HCT116 (cell line): ENCODE measurements around the gene IL1RAPL2. TPM values are rescaled to one million over a fixed set of nuclear protein-coding genes. Genes with fewer than 3 reads are reported as not detected.

Source experiments
- ATAC-seq: fragments of 200-7000 bp; cut with Tn5 transposase; 2 replicates; pipeline ENCODE4 v1.9.1; 2020; ENCODE audit warnings: mild to moderate bottlenecking, moderate library complexity
- BruUV-seq: library from RNA; stranded (reverse); fragments of 400-500 nt; replicated peaks from 2 replicates; lab custom pipeline; 2021; lab: Mats Ljungman, UMichigan
- CTCF ChIA-PET: fragments of 300-600 bp; sonication (Branson Sonifier 250); formaldehyde crosslinking; loops from one replicate; lab custom pipeline; 2021; ENCODE audit warnings: antibody characterized with exemption; lab: Charles Lee
- POLR2A ChIA-PET: fragments of 300-600, 350-600 bp; sonication (Branson Sonifier 250); formaldehyde crosslinking; loops from one replicate; lab custom pipeline; 2021; ENCODE audit warnings: antibody characterized with exemption; lab: Charles Lee
- RAD21 ChIA-PET, 2 experiments: fragments of 300-600 bp; sonication (Branson Sonifier 250); formaldehyde crosslinking; loops; one replicate each; lab custom pipeline; 2023; ENCODE audit warnings: low total read pairs in 2 of 2; ENCODE audit not compliant: uncharacterized antibody in 2 of 2, unreplicated experiment in 2 of 2, low non-redundant PET in 1 of 2; lab: Charles Lee
- DNase-seq: peaks from one replicate; pipeline ENCODE4 v3.0.0-alpha.2; 2010; ENCODE audit warnings: low read depth, low spot score
- H2AFZ ChIP-seq: fragments of 200-600 bp; shearing (Covaris generic), sonication (generic); 2 replicates; pipeline ENCODE4 v1.6.1; 2017; ENCODE audit warnings: low read depth, mixed run types, mixed read lengths, antibody characterized with exemption, low read length; ENCODE audit not compliant: poor library complexity, severe bottlenecking
- H3K27ac ChIP-seq: 2 replicates; pipeline ENCODE4 v1.5.1; 2012; ENCODE audit warnings: low read depth, low read length
- H3K27me3 ChIP-seq: fragments of 200-600 bp; sonication (generic); 2 replicates; pipeline ENCODE4 v1.6.1; 2016; ENCODE audit warnings: mixed run types, low read length, mixed read lengths; ENCODE audit not compliant: insufficient read depth
- H3K36me3 ChIP-seq, 2 experiments: fragments of 200-500 bp in 1 of 2; fragments of 200-600 bp in 1 of 2; sonication (Bioruptor generic) in 1 of 2; sonication (generic) in 1 of 2; 2 replicates each; pipeline versions ENCODE4 v1.5.1 to v1.6.1; 2014 to 2016; ENCODE audit warnings: low read length in 2 of 2, inconsistent platforms in 1 of 2, mixed read lengths in 1 of 2, mixed run types in 1 of 2; ENCODE audit not compliant: insufficient read depth in 2 of 2, control insufficient read depth in 1 of 2
- H3K4me1 ChIP-seq, 2 experiments: fragments of 200-600 bp in 1 of 2; sonication (generic) in 1 of 2; 2 replicates each; pipeline versions ENCODE4 v1.5.1 to v1.6.1; 2012 to 2017; ENCODE audit warnings: low read length in 2 of 2, inconsistent platforms in 1 of 2, mild to moderate bottlenecking in 1 of 2, mixed read lengths in 1 of 2, mixed run types in 1 of 2, moderate library complexity in 1 of 2; ENCODE audit not compliant: insufficient read depth in 2 of 2, control insufficient read depth in 1 of 2
- H3K4me2 ChIP-seq: fragments of 200-600 bp; sonication (generic); 2 replicates; pipeline ENCODE4 v1.6.1; 2017; ENCODE audit warnings: mixed run types, low read length, mixed read lengths
- H3K4me3 ChIP-seq, 2 experiments: fragments of 200-600 bp in 1 of 2; sonication (generic) in 1 of 2; replicated peaks in 1 of 2; 2 replicates each; pipeline ENCODE4 v1.5.1; 2011 to 2016; ENCODE audit warnings: low read length in 2 of 2, control low read depth in 1 of 2, low read depth in 1 of 2, mild to moderate bottlenecking in 1 of 2, mixed read lengths in 1 of 2, mixed run types in 1 of 2
- H3K79me2 ChIP-seq: fragments of 200-600 bp; sonication (generic); 2 replicates; pipeline ENCODE4 v1.6.1; 2017; ENCODE audit warnings: mild to moderate bottlenecking, mixed run types, low read length, moderate library complexity, mixed read lengths; ENCODE audit not compliant: insufficient read depth
- H3K9ac ChIP-seq: fragments of 200-600 bp; sonication (generic); 2 replicates; pipeline ENCODE4 v1.6.1; 2016; ENCODE audit warnings: low read length, mixed read lengths
- H3K9me2 ChIP-seq: fragments of 200-600 bp; sonication (generic), shearing (Covaris generic); 2 replicates; pipeline ENCODE4 v1.6.1; 2017; ENCODE audit warnings: mixed run types, mild to moderate bottlenecking, moderate library complexity; ENCODE audit not compliant: insufficient read depth
- H3K9me3 ChIP-seq, 2 experiments: fragments of 200-500 bp in 1 of 2; fragments of 200-600 bp in 1 of 2; sonication (Bioruptor generic) in 1 of 2; sonication (generic) in 1 of 2; 2 replicates each; pipeline ENCODE4 v1.6.1; 2014 to 2017; ENCODE audit warnings: low read length in 2 of 2, mixed read lengths in 2 of 2, inconsistent platforms in 1 of 2, low read depth in 1 of 2, mild to moderate bottlenecking in 1 of 2, mixed run types in 1 of 2, moderate library complexity in 1 of 2; ENCODE audit not compliant: control insufficient read depth in 1 of 2, insufficient read depth in 1 of 2
- H4K20me1 ChIP-seq: fragments of 200-600 bp; sonication (generic), shearing (Covaris generic); 2 replicates; pipeline ENCODE4 v1.6.1; 2017; ENCODE audit warnings: mixed run types, mild to moderate bottlenecking, moderate library complexity; ENCODE audit not compliant: insufficient read depth
- ATF3 ChIP-seq: IDR thresholded peaks from 2 replicates; pipeline ENCODE4 v1.6.1; 2012
- CTCF ChIP-seq, 3 experiments: fragments of 200-600 bp in 1 of 3; sonication (generic) in 1 of 3; IDR thresholded peaks in 2 of 3; conservative IDR thresholded peaks in 1 of 3; 2 replicates each; pipeline ENCODE4 v1.5.1; 2012 to 2017; ENCODE audit warnings: low read depth in 2 of 3, low read length in 2 of 3, antibody characterized with exemption in 1 of 3, borderline replicate concordance in 1 of 3, control low read depth in 1 of 3, mild to moderate bottlenecking in 1 of 3, mixed read lengths in 1 of 3, mixed run types in 1 of 3, moderate library complexity in 1 of 3; ENCODE audit not compliant: insufficient read depth in 1 of 3
- EGR1 ChIP-seq: IDR thresholded peaks from 2 replicates; pipeline ENCODE4 v1.6.1; 2012; ENCODE audit warnings: low read depth
- ELF1 ChIP-seq: IDR thresholded peaks from 2 replicates; pipeline ENCODE4 v1.6.1; 2012; ENCODE audit warnings: low read depth, borderline replicate concordance
- EZH2phosphoT487 ChIP-seq: fragments of 200-600 bp; IDR thresholded peaks from 2 replicates; pipeline ENCODE4 v1.6.1; 2018; ENCODE audit warnings: antibody characterized with exemption, borderline replicate concordance
- JUND ChIP-seq: IDR thresholded peaks from 2 replicates; pipeline ENCODE4 v1.6.1; 2012
- MAX ChIP-seq: IDR thresholded peaks from 2 replicates; pipeline ENCODE4 v1.6.1; 2012
- POLR2AphosphoS5 ChIP-seq: IDR thresholded peaks from 2 replicates; pipeline ENCODE4 v1.6.1; 2011; ENCODE audit warnings: mild to moderate bottlenecking, low read depth, low read length, moderate library complexity
- SP1 ChIP-seq: IDR thresholded peaks from 2 replicates; pipeline ENCODE4 v1.6.1; 2012; ENCODE audit warnings: low read depth
- SRF ChIP-seq: IDR thresholded peaks from 2 replicates; pipeline ENCODE4 v1.6.1; 2012; ENCODE audit warnings: low read depth
- ZBTB33 ChIP-seq: IDR thresholded peaks from 2 replicates; pipeline ENCODE4 v1.6.1; 2011; ENCODE audit warnings: mild to moderate bottlenecking, low read length, moderate library complexity; ENCODE audit not compliant: insufficient replicate concordance; ENCODE audit errors: extremely low read depth
- ZFX ChIP-seq: fragments of 450-650 bp; IDR thresholded peaks from 2 replicates; pipeline ENCODE4 v1.6.1; 2017
- ZNF274 ChIP-seq: fragments of 200-500 bp; sonication (Bioruptor generic); IDR thresholded peaks from 2 replicates; pipeline ENCODE4 v1.6.1; 2014; ENCODE audit warnings: mild to moderate bottlenecking, low read depth, low read length, inconsistent platforms
- intact Hi-C: fragments of 100-400 bp; cut with micrococcal nuclease; formaldehyde crosslinking; loops from 2 replicates; pipeline ENCODE4 v1.10.0; 2022
- total RNA-seq: library from RNA; stranded (reverse); gene quantifications from one replicate; pipeline ENCODE4 v1.2.1, GENCODE V29; 2021; ENCODE audit not compliant: unreplicated experiment

IL1RAPL2 gene
- total RNA-seq, 1 experiment from 2014 or later, result not detected

- ATAC-seq, result no peak
- H3K4me3 ChIP-seq, result no peak overlapping the region
- no peaks in the 10 kb centered on the region for H3K79me2 ChIP-seq
- no peak overlapping the region for H3K4me2 ChIP-seq
- no peaks in the 10 kb centered on the region for H3K4me1 ChIP-seq
- H3K9ac ChIP-seq, result no peak overlapping the region
- no peaks in the 10 kb centered on the region for H3K36me3 ChIP-seq
- no peaks in the 10 kb centered on the region for H3K27me3 ChIP-seq
- intact Hi-C loops, result no loop called here
- H3K27ac ChIP-seq, result no peak overlapping the region
- no peak overlapping the region for H2AFZ ChIP-seq
- TF ChIP-seq SP1 (no peak), SRF (no peak), POLR2AphosphoS5 (no peak), EGR1 (no peak), ATF3 (no peak), EZH2phosphoT487 (no peak), MAX (no peak), CTCF (IDR thresholded peaks at IDR 0.05 in 2 of 3, conservative IDR thresholded peaks at IDR 0.05 in 1 of 3; ENCODE audit: borderline replicate concordance in 1 of 3, insufficient read depth in 1 of 3, low read depth in 2 of 3, low read length in 2 of 3) (no peak), ZFX (no peak), ZNF274 (no peak), ZBTB33 (no peak), JUND (no peak), ELF1 (no peak)
- TF ChIP-seq, all 23 proteins: peak for 0
- H3K9me2 ChIP-seq, result no peaks in the 10 kb centered on the region
- CTCF ChIA-PET, result no interaction called here
- H4K20me1 ChIP-seq, result no peaks in the 10 kb centered on the region
- RAD21 ChIA-PET, result no interaction called here
- POLR2A ChIA-PET, result no interaction called here
- no peak for DNase-seq
- H3K9me3 ChIP-seq, result no peaks in the 10 kb centered on the region
- no TSS peak for BruUV-seq
Measured at GRCh38 chrX:104863466-104863865, 297.5 kb downstream of the IL1RAPL2 start.
